Glomerular visceral epithelial cell (primary cell): ENCODE data around the gene HNRNPUL1.

Experiments used
- DNase-seq: peaks from one replicate; pipeline ENCODE4 v3.0.0-alpha.2; 2016; ENCODE audit errors: extremely low spot score

The HNRNPUL1 gene

GRCh38 chr19:41234512-41235168 lies 29.5 kb upstream of the HNRNPUL1 start:
- DNase-seq: no peak

GRCh38 chr19:41235480-41235879 lies 28.7 kb upstream of the HNRNPUL1 start:
- no peak for DNase-seq

GRCh38 chr19:41238244-41238643 lies 25.9 kb upstream of the HNRNPUL1 start:
- DNase-seq: no peak

GRCh38 chr19:41239363-41239762 lies 24.8 kb upstream of the HNRNPUL1 start:
- no peak for DNase-seq

GRCh38 chr19:41239961-41240574 lies 24.1 kb upstream of the HNRNPUL1 start:
- no peak for DNase-seq

- DNase-seq: no peak
Observed at GRCh38 chr19:41241859-41242258, 22.3 kb upstream of the HNRNPUL1 start.

GRCh38 chr19:41244117-41244516 lies 20.1 kb upstream of the HNRNPUL1 start:
- no peak for DNase-seq

GRCh38 chr19:41245843-41246242 lies 18.3 kb upstream of the HNRNPUL1 start:
- no peak for DNase-seq

GRCh38 chr19:41248895-41249294 lies 15.3 kb upstream of the HNRNPUL1 start:
- no peak for DNase-seq

- no peak for DNase-seq
Observed at GRCh38 chr19:41249707-41250423, 14.3 kb upstream of the HNRNPUL1 start.

- DNase-seq: no peak
Observed at GRCh38 chr19:41253660-41254059, 10.5 kb upstream of the HNRNPUL1 start.

GRCh38 chr19:41255171-41255570 lies 9.0 kb upstream of the HNRNPUL1 start:
- no peak for DNase-seq

GRCh38 chr19:41261474-41262190 lies 2.5 kb upstream of the HNRNPUL1 start:
- DNase-seq: no peak

GRCh38 chr19:41263042-41263849 lies 926 bp upstream of the HNRNPUL1 start:
- DNase-seq: no peak

- DNase-seq: peak; percentile 64
Observed at GRCh38 chr19:41264581-41265394, 616 bp downstream of the HNRNPUL1 start.

- peak; percentile 50 for DNase-seq
Observed at GRCh38 chr19:41265395-41266153, 1.4 kb downstream of the HNRNPUL1 start.

- no peak for DNase-seq
Observed at GRCh38 chr19:41269055-41269454, 4.9 kb downstream of the HNRNPUL1 start.

GRCh38 chr19:41269571-41269970 lies 5.4 kb downstream of the HNRNPUL1 start:
- no peak for DNase-seq

GRCh38 chr19:41273076-41273475 lies 8.9 kb downstream of the HNRNPUL1 start:
- no peak for DNase-seq

GRCh38 chr19:41274802-41275201 lies 10.6 kb downstream of the HNRNPUL1 start:
- DNase-seq: no peak
